HG02610 (cell line): ENCODE results near the gene ADI1.

Experiments
- ATAC-seq: cut with Tn5 transposase; IDR thresholded peaks from one replicate; pipeline ENCODE4 v1.9.1; 2021; ENCODE audit warnings: mild to moderate bottlenecking, moderate library complexity; ENCODE audit not compliant: unreplicated experiment

Gene ADI1, protein sequence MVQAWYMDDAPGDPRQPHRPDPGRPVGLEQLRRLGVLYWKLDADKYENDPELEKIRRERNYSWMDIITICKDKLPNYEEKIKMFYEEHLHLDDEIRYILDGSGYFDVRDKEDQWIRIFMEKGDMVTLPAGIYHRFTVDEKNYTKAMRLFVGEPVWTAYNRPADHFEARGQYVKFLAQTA

DNA sequence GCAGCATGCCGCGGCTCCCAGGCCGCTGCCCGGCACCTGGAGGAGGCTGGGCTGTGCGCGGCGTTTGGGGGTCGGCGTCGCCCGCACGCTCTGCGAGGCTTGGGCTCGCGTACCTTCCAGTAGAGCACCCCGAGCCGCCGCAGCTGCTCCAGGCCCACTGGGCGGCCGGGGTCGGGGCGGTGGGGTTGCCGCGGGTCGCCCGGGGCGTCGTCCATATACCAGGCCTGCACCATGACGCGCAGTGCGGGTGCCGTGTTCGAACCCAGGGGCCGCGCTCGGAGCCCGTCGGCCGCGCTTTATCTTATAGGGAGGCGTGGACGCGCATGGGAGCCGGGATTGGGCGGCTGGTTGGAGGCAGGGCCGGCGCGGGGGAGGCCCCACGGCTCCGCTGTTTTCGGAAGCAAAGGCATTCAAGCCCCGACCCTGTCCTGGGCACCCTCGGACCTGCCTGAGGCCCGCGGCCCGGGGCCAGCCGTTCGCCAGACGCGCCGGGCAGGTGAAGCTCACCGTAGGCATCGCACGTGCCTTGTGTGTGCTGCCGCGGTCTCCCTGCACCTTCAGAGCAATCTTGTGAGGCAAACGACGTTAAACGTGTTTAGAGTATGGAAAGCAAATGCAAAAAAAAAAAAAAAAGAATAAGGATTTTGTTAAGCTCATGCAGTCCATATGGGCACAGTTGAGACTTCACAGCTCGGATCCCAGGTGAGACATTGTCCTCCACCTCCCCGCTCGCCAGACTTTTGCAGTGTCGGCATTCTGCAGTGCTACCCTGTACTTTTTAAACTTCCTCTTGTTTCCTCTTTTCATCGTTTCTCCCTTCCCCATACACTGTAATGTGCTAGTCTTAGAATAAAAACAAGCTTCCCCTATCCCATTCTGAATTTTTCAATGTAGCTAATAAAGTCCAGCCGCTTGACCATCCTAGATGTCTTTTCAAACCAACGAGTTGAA, at the start of gene ADI1:
ADI1 (minus strand) TSS at position 277 of the 951 bp plus-strand sequence; CDS start at position 233, 44 bp downstream.
- peak; percentile 65 for ATAC-seq

DNA sequence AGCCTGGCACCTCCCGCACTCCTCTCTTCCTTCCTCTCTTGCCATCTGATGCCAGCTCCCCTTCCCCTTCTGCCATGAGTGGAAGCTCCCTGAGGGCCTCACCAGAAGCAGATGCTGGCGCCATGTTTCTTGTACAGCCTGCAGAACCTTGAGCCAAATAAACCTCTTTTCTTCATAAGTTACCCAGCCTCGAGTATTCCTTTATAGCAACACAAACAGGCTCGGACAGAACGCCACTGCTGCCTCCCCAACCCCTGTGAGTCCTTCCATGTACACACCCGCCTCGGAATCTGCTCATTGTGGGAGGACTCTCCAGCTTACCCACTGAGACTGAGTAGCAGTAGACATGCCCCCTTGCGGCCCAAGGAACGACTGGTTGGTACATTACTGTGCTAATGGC, 47.5 kb upstream of the ADI1 start:
- no peak for ATAC-seq

DNA sequence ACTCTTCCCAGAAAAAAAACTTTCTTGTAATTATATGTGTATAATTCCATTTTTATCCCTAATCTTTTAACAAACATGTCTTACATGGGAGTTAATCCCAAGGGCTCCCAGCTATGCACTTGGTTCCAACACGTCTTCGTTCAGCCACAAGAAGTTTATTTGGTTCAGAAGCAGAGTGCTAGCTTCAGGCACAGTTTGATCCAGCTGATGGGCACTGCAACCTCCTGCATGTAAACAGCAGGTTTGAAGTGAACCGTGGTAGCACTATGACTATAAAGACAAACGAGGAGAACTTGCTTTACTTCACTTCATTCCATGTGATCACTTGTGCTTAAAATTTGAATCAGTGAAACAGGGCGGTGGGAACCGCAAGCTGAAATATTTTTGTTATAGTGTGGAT, 45.8 kb upstream of the ADI1 start:
- ATAC-seq = no peak

DNA sequence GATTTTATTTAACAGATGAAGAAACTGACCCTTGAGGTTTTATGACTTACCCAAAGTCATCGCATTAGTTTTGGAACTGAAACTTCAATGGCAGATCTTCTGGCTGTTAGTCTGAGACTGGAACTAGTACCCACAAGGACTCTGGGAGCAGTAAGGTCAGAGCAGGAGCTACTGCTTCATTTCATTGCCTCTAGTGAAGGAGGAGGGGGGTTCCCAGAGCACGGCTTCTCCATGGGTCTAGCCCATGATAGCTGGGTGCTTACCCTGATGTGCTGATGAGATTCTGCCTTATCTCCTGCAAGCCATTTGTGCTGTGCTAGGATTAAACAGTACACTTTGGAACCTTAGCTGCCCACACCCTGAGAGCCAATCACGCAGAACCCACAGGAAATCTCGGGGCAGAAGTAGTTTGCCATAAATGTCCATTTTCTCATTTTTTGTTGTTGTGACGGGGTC, 44.2 kb upstream of the ADI1 start:
- ATAC-seq = peak; percentile 61

DNA sequence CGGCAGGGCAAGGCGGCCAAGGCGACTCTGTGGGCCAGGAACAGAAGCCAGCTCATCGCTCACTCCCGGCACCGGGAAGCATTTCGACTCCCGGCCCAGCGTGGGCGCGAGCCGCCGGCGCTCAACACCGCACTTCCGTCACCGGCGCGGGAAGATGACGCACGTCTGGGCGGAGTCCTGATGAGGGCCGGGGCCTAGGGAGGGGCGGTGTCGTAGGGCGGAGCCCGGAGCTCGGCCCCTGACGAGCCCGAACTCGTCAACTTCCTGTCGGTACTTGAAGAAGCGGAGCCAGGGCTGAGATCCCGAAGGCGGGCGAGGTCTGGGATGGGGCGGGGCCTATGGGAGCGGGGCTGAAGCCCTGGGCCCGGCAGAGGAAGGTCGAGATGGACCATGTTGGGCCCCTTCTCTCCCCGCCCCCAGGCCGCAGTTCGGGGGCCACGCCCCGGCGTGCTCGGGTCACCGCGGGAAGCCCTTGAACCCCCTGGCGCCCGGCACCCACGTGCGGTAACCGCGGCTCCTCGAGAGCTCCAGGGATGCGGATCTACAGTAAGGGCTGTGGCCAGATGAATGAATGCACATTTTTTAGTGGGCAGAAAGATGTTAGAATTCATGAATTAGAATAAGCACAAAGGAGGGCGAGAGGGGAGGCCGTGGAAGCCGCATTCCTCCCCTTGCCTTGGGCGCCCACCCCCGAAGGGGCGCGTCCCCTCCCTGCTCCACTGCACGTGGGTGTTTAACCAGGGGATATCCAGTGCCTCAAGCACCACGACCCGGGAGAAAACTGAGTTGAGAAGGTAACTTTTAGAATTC, 39.1 kb upstream of the ADI1 start, which contains the start of gene RNASEH1:
RNASEH1 (minus strand) TSS at position 129 of the 810 bp plus-strand sequence; CDS start at position 56, 73 bp downstream.
- peak; percentile 97 for ATAC-seq

DNA sequence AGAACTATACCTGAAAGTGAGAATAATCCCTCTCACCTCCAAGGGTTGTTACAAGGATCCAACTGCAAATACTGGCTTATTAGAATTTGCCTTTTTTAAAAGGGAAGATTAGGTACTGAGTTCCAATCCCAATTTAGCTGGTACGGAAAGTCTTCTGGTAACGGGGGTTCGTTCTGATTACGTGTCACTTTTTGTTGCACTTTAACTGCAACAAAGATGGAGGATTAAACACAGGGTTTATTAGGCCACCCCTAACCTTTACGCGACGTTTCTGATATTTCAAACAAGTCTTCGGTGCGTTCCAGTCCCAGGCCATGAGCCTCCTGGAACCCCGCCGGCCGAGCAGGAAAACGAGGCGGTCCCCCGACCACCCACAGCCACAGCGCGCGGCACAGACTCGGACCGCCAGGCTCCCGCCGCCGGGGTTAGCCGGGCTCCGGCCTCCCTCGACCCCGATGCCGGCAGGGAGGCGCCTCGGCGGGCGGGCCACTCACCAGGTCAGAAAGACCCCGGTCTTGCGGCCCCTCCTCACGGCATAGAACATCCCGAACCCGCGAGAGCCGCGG, 38.4 kb upstream of the ADI1 start:
- peak; percentile 16 for ATAC-seq

DNA sequence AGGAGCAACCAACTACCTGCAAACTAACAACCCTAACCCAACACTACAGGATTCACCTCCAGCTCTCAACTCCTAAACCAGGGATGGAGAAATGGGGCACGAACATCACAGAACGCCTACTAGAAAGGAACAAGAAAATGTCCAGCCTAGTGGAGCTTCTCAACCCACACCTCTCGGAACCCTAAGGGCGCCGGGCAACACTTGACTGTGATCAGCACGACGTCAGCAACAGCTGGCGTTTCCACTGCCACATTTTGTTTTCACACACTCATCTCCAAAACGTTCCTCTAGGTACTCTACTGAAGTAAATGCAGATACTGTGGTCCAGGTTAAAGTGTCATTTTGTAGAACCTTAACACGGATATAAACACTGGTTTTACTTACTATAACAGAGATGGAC, 34.6 kb upstream of the ADI1 start:
- no peak for ATAC-seq

DNA sequence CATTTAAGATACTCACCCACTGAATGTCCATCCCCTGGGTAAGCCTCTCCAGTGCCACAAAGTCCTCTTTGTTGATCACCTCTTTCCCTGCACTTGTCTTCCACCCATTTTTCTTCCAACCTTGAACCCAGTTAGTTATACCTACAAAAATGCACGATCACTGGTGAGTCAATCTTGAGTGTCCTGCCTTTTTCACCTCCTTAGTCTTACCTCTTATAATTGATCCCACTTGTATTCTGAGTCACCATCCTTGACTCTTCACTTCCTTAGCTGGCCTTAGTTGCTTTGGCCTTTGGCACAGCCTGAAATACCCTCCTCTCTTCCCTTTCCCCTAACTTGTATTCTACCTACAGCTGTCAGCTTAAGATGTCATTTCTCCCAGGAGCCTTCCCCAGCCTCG, 28.6 kb upstream of the ADI1 start:
- no peak for ATAC-seq

DNA sequence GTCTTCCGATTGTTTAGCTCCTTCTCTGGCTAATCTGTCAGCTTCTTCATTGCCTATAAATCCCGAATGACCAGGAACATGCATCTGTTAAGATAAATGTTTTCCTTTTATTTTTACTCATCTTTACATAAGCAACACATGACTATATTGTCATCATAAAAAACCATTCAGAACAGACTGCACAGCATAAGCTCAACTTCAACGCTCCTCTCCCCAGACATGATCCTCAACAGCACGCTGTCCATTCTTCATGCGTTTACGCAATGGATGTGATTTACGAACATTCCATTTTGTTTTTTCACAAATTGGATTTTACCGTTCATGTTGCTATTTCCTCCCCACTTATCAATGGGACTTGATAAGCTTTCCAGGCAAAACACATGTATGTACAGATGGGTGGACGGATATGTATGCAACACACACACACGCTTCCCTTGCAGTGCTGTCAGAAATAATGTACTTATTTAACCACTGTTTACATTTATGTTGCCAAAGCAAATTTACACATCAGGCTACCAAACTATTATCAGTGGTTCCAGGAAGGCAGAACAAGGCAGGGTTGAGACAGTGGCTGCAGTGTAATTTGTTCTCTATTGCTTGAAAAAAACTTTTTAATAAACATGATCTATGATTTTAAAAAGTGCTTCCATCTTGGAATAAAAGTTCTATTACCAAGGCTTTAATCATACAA, 26.6 kb upstream of the ADI1 start:
- no peak for ATAC-seq

DNA sequence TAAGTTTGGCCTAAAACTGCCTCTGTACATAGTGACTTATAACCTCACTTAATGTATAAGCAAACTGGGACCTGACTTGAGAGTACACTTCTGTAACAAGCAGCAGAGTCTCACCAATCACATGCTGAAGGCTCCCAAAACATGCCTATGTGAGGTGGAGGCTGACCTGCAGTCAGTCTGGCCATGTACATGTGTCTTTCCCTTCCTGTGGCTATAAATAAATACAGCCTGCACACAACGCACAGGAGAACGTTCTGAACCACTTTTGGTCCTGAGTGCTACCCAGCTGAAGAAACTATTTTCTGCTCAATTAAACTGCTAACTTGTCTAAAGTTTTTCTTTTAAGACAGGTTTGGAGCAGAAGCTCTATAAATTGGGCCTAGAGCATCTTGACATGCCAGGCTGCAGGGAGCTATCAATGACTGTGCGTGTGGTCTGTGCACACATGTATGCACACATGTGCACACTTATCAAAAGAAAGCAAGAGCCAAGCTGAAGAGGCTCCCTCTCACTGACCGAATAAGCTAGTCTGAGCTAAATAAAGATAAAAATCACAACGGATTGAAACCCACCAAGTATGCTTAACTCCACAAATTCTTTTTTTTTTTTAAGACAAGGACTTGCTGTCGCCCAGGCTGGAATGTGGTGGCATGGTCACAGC, 23.8 kb upstream of the ADI1 start:
- no peak for ATAC-seq

DNA sequence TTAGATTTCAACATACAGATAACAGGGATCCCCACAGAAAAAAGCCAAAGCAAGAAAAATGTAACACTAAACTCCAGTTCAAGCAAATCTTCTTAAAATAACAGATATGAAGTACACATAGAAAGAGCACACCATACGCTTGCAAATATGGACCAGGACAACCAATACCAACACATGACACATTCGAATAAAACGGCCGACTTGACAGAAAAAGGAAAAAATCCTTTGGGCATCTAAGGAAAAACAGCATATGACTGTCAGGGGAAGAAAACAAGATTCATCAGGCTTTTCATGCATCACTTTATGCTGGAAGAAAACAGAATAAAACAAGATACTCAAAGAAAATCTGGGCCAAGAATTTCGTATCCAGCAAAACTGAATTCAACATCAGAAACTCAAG, 22.8 kb upstream of the ADI1 start:
- no peak for ATAC-seq

DNA sequence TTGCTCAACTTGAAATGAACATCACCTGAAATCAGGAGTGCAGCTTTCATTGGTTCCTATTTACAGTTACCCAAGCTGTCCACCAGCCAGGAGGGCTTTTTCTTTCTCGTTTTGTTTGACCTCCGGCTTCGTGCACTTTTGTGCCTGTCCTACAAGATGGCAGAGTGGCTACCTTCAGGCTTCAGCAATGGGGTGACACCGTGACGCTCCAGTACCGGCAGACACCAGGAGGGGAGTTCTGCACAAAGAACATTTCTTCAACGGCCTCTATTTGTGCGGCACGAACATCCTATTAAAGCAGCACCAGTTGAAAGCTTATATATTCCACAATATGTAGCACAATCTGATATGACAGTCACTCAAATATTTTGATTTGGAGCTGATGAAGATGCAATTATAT, 20.5 kb upstream of the ADI1 start:
- no peak for ATAC-seq

DNA sequence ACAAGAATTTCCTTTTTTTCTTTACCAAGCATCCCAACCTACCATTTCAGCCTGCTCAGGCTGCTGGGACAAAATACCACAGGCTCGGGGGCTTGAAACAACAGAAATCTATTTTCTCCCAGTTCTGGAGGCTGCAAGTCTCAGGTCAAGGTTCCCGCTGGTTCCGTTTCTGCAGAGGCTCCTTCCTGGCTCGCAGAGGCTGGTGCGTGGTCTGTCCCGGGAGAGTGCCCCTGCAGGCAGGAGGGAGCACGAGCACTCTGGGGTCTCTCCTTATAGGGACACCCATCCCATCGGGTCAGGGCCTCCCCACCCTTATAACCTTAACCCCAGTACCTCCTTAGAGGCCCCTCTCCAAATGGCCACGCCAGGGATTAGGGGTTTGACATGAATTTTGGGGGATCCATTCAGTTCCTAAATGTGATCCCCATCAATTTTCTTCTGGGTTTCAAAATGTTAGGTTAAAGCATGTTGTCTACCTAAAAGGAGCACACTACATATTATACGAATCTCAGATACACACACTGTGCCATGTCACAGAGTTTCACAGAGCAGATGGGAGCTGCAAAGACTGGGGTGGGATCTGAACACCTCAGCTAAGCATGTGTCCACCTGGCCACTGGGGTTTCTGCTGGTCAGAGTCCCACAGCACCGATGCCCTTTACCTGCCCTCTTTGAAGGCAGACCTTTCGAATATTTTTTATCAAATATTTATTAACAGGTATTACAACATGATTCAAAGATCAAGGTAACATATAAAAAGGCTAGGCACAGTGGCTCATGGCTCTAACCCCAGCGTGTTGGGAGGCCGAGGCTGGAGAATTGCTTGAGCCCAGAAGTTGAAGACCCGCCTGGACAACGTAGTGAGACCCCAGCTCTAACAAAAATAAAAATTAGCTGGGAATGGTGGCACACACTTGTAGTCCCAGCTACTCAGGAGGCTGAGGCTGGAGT, 17.6 kb upstream of the ADI1 start:
- peak; percentile 67 for ATAC-seq

DNA sequence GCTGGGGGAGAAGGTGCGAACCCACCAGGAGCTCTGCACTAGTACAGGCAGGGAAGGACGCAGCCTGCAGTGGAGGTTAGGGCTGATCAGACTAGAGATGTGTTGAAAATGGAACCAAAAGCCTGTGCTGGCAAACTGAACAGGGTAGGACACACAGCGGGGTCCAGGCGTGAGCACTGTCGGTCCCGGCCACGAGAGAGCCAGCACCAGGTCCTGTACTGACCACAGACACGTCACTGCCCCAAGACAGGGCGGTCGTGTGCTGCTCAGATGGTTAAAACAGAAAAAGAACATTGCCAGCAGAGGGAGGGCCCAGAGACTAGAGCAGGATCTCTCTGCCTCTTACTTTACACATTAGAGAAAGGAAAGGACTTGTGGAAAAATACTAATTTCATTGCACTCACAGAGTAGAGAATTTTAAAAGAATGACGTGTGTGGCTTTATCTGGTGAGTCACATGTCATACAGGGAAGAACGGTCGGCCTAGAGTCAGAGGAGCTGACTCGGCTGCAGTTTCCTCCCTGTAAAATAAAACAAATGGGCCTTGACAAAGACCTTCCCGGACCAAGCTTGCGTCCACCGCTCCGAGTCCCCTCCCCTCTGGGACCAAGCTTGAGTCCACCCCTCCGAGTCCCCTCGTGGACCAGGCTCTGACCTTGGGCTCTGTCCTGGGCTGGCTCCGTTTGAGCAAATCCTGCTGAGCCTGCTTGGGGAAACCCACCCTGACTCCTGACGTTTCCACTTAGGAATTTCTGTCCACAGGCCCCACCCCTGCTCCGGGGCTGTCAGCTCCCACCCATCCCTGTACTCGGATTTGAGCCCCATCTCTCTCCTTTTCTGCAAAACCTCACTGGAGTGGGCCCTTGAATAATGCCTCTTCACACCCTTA, 16.7 kb upstream of the ADI1 start:
- no peak for ATAC-seq

DNA sequence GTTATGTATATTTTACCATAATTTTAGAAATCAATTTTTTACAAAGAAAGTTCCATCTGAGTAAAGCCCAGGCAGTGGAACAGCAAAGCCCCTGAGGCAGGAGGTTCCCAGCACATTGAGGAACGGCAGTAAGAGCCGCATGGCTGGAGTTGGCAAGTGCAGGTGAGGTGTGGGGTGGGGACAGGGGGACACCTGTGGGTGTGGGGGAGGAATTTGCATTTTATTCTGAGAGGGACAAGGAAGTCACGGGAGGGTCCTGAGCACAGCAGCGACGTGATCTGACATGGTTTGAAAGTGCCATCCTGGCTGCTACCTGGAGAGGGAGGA, 16.1 kb upstream of the ADI1 start:
- ATAC-seq = no peak

DNA sequence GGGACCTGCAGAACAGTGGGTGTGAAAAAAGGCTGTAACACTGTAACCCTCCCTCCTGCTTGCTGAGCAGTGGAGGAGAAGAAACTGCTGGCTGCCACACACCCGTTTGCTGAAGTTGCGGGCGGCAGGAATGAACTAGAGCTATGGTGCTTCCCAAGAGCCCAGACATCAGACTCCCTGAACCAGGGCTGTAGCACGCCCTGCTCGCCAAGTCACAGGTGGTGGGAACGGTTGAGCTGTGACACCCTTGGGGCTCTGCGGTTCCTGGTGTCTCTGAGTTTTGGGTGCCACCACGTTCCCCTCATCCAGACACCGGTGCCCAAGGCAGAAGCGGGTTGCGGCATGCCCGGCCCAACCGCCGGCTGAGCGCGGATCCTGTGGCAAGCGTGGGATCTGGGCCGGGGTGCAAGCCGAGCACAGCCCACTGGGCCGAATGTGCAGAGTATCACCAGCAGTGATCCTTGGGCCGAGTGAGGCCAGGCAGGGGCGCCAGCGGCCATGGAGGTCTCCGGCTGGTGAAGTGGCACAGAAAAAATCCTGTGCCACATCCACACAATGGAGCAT, 15.0 kb upstream of the ADI1 start:
- ATAC-seq = no peak

DNA sequence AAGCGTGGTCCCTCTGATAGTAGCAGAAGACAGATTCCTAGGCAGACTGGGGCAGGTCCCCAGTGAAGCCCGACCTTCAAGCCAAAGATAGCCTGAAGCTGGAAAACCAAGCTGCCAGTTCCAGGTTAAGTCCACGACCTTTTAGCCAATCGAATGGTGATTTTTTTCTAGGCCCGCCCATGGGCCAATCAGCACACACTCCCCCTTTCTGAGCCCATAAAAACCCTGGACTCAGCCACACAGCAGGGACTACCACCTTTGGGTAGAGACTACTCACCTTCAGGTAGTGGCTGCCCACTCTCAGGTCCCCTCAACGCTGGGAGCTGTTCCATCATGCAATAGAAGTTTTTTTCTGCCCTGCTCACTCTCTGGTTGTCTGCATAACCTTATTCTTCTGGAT, 14.5 kb upstream of the ADI1 start:
- ATAC-seq = no peak

DNA sequence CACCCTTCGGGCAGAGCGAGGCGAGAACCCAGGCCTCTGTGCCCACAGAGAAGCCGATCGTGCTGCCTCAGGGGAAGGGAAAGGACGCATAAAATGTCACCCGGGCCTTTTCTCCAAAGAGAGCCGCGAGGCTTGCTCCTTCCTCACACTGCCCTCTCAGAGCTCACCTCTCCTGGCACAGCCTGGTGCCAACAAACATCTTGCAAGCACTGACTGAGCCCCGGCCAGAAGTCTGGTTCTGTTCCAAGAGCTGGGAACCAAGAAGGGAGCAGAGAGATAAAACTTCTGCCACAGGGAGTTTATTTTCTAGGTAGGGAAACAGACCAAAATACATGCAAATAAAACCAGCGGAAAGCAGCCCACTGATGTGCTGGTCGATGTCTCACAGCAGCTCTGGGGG, 13.6 kb upstream of the ADI1 start:
- ATAC-seq = no peak
